Naive B cell (primary cell): ENCODE data around the gene GARRE1. TPM values are rescaled to one million over a fixed set of nuclear protein-coding genes. Genes with fewer than 3 reads are reported as not detected.
"Not testable (repeated sequence)": the region's sequence is repeated elsewhere in the genome, so short reads cannot be mapped to it uniquely, and the experiment has no call there.

Experiments used
- ATAC-seq, 2 donors: fragments of 150-1000 bp; cut with Tn5 transposase; 2 replicates each; pipeline ENCODE4 v1.10.0; 2021; ENCODE audit warnings: low read depth in 2 of 2, mild to moderate bottlenecking in 2 of 2, moderate library complexity in 2 of 2
- DNase-seq: peaks from one replicate; pipeline ENCODE4 v3.0.0; 2022
- H3K27ac Mint-ChIP-seq, 6 donors: one replicate each; pipeline ENCODE4 v1.8.0; 2020 to 2022; ENCODE audit warnings: mild to moderate bottlenecking in 6 of 6, mixed read lengths in 6 of 6, moderate library complexity in 5 of 6, inconsistent platforms in 2 of 6
- H3K27me3 Mint-ChIP-seq, 3 donors: one replicate each; pipeline ENCODE4 v1.8.0; 2021 to 2022; ENCODE audit warnings: mixed read lengths in 3 of 3, mild to moderate bottlenecking in 1 of 3
- H3K36me3 Mint-ChIP-seq, 2 donors: one replicate each; pipeline ENCODE4 v1.8.0; 2020 to 2022; ENCODE audit warnings: mixed read lengths in 2 of 2, inconsistent platforms in 1 of 2, mild to moderate bottlenecking in 1 of 2
- H3K4me1 Mint-ChIP-seq, 3 donors: one replicate each; pipeline ENCODE4 v1.8.0; 2020 to 2022; ENCODE audit warnings: mixed read lengths in 3 of 3, inconsistent platforms in 1 of 3, mild to moderate bottlenecking in 1 of 3, moderate library complexity in 1 of 3
- H3K4me3 Mint-ChIP-seq, 8 donors: one replicate each; pipeline ENCODE4 v1.8.0; 2020 to 2022; ENCODE audit warnings: mild to moderate bottlenecking in 8 of 8, mixed read lengths in 8 of 8, moderate library complexity in 8 of 8, inconsistent platforms in 2 of 8
- H3K9me3 Mint-ChIP-seq, 7 donors: one replicate each; pipeline ENCODE4 v1.8.0; 2020 to 2022; ENCODE audit warnings: mixed read lengths in 7 of 7, mild to moderate bottlenecking in 5 of 7, inconsistent platforms in 2 of 7, moderate library complexity in 1 of 7
- polyA plus RNA-seq, 6 donors: library from polyadenylated mRNA; unstranded; fragments of 300-500 nt; fragmentation: Illumina TruSeq; gene quantifications; one replicate each; pipeline ENCODE4 v1.2.3, GENCODE V29; 2021; ENCODE audit warnings: low read depth in 6 of 6

GARRE1 gene
- 10 to 100 TPM in 2 of 6 donors, 1 to 10 TPM in 4; 2.1 to 16.9 (median 9.4) TPM for polyA plus RNA-seq

- H3K36me3 Mint-ChIP-seq = peaks cover 0 to 3% of the 10 kb centered on the region in 2 donors
- peak; percentile 86 for DNase-seq
- H3K9me3 Mint-ChIP-seq = no peaks in the 10 kb centered on the region
- peaks cover 19 to 46% (median 27%) of the 10 kb centered on the region in 3 donors for H3K4me1 Mint-ChIP-seq
- H3K27me3 Mint-ChIP-seq = no peaks in the 10 kb centered on the region
- peak within 1 kb of the TSS; percentile 95 to 99 (median 98) for H3K27ac Mint-ChIP-seq
- peak within 1 kb of the TSS; percentile 90 to 100 (median 98) for H3K4me3 Mint-ChIP-seq
- ATAC-seq = peak; percentile 93
Observed at GRCh38 chr19:34254046-34254697, at the start of gene GARRE1. TSS of gene GARRE1 (plus strand) at chr19:34254554. CDS start at chr19:34300474, 45,920 bp downstream.

- H3K9me3 Mint-ChIP-seq, H3K27me3 Mint-ChIP-seq, DNase-seq: not testable (repeated sequence)
Observed at GRCh38 chr19:34205324-34205723, 49.0 kb upstream of the GARRE1 start.

GRCh38 chr19:34208291-34208884 is 46.0 kb upstream of the GARRE1 start:
- ATAC-seq = no peak
- no peak for DNase-seq
- no peaks in the 10 kb centered on the region for H3K27me3 Mint-ChIP-seq
- no peak overlapping the region for H3K4me3 Mint-ChIP-seq
- no peaks in the 10 kb centered on the region for H3K9me3 Mint-ChIP-seq
- peak overlapping the region in 1 of 6 donors; percentile 70 for H3K27ac Mint-ChIP-seq
- H3K4me1 Mint-ChIP-seq = peaks cover 0 to 7% (median 3%) of the 10 kb centered on the region in 3 donors
- peaks cover 7 to 9% of the 10 kb centered on the region in 2 donors for H3K36me3 Mint-ChIP-seq

More at GRCh38 chr19:34205324-34205723, 49.0 kb upstream of the GARRE1 start:
- not testable (repeated sequence) for ATAC-seq, H3K4me3 Mint-ChIP-seq, H3K36me3 Mint-ChIP-seq
- peak overlapping the region in 2 of 6 donors; percentile 42 to 86 for H3K27ac Mint-ChIP-seq
- peaks cover 8 to 34% (median 12%) of the 10 kb centered on the region in 3 donors for H3K4me1 Mint-ChIP-seq

- DNase-seq = no peak
- H3K27ac Mint-ChIP-seq = peak overlapping the region in 1 of 6 donors; percentile 24
- H3K36me3 Mint-ChIP-seq = peaks cover 4 to 7% of the 10 kb centered on the region in 2 donors
- H3K27me3 Mint-ChIP-seq = no peaks in the 10 kb centered on the region
- H3K4me1 Mint-ChIP-seq = peaks cover 0 to 3% (median 2%) of the 10 kb centered on the region in 3 donors
- no peak overlapping the region for H3K4me3 Mint-ChIP-seq
- no peaks in the 10 kb centered on the region for H3K9me3 Mint-ChIP-seq
- no peak for ATAC-seq
Observed at GRCh38 chr19:34209726-34210125, 44.6 kb upstream of the GARRE1 start.

- H3K9me3 Mint-ChIP-seq = no peaks in the 10 kb centered on the region
- H3K4me1 Mint-ChIP-seq = peaks cover 8 to 15% (median 9%) of the 10 kb centered on the region in 3 donors
- DNase-seq = no peak
- ATAC-seq = no peak
- H3K36me3 Mint-ChIP-seq = no peaks in the 10 kb centered on the region
- H3K27me3 Mint-ChIP-seq = no peaks in the 10 kb centered on the region
- no peak overlapping the region for H3K4me3 Mint-ChIP-seq
- H3K27ac Mint-ChIP-seq = no peak overlapping the region
Observed at GRCh38 chr19:34213283-34213682, 41.1 kb upstream of the GARRE1 start.

GRCh38 chr19:34214040-34214439 is 40.3 kb upstream of the GARRE1 start:
- no peaks in the 10 kb centered on the region for H3K9me3 Mint-ChIP-seq
- DNase-seq (no peak), ATAC-seq (no peak)
- H3K4me3 Mint-ChIP-seq = no peak overlapping the region
- no peaks in the 10 kb centered on the region for H3K27me3 Mint-ChIP-seq
- peaks cover 13 to 21% (median 16%) of the 10 kb centered on the region in 3 donors for H3K4me1 Mint-ChIP-seq
- no peaks in the 10 kb centered on the region for H3K36me3 Mint-ChIP-seq
- H3K27ac Mint-ChIP-seq = peak overlapping the region in 1 of 6 donors; percentile 57

- H3K4me1 Mint-ChIP-seq = peaks cover 18 to 26% (median 22%) of the 10 kb centered on the region in 3 donors
- H3K27ac Mint-ChIP-seq = no peak overlapping the region
- ATAC-seq (no peak), DNase-seq (no peak)
- H3K4me3 Mint-ChIP-seq = peak overlapping the region in 1 of 8 donors; percentile 21
- H3K9me3 Mint-ChIP-seq = no peaks in the 10 kb centered on the region
- no peaks in the 10 kb centered on the region for H3K36me3 Mint-ChIP-seq
- H3K27me3 Mint-ChIP-seq = no peaks in the 10 kb centered on the region
Observed at GRCh38 chr19:34215006-34215665, 39.2 kb upstream of the GARRE1 start.

- Mint-ChIP-seq H3K4me1 (peaks cover 20 to 30% (median 26%) of the 10 kb centered on the region in 3 donors), H3K9me3 (no peaks in the 10 kb centered on the region), H3K36me3 (peaks cover 0 to 4% of the 10 kb centered on the region in 2 donors), H3K4me3 (peak overlapping the region in 1 of 8 donors; percentile 5), H3K27ac (peak overlapping the region in 1 of 6 donors; percentile 67), H3K27me3 (no peaks in the 10 kb centered on the region)
- DNase-seq (no peak), ATAC-seq (no peak)
Observed at GRCh38 chr19:34215666-34216038, 38.7 kb upstream of the GARRE1 start.

- Mint-ChIP-seq H3K27ac (peak overlapping the region in 5 of 6 donors; percentile 41 to 87 (median 62)), H3K36me3 (peaks cover 0 to 10% of the 10 kb centered on the region in 2 donors), H3K4me3 (peak overlapping the region in 5 of 8 donors; percentile 18 to 35 (median 25)), H3K4me1 (peaks cover 22 to 32% (median 28%) of the 10 kb centered on the region in 3 donors)
- not testable (repeated sequence) for H3K9me3 Mint-ChIP-seq, DNase-seq, H3K27me3 Mint-ChIP-seq, ATAC-seq
Observed at GRCh38 chr19:34216745-34217219, 37.6 kb upstream of the GARRE1 start.

- Mint-ChIP-seq H3K9me3 (no peaks in the 10 kb centered on the region), H3K27me3 (no peaks in the 10 kb centered on the region), H3K27ac (peak overlapping the region; percentile 18 to 94 (median 87)), H3K4me1 (peaks cover 26 to 32% (median 31%) of the 10 kb centered on the region in 3 donors), H3K4me3 (peak overlapping the region; percentile 0 to 91 (median 48)), H3K36me3 (peaks cover 7 to 10% of the 10 kb centered on the region in 2 donors)
- ATAC-seq (peak; percentile 89 to 90), DNase-seq (peak; percentile 53)
Observed at GRCh38 chr19:34217952-34218817, 36.2 kb upstream of the GARRE1 start.

GRCh38 chr19:34218818-34219164 is 35.6 kb upstream of the GARRE1 start:
- H3K9me3 Mint-ChIP-seq = no peaks in the 10 kb centered on the region
- H3K4me1 Mint-ChIP-seq = peaks cover 30 to 36% (median 35%) of the 10 kb centered on the region in 3 donors

GRCh38 chr19:34220472-34221063 is 33.8 kb upstream of the GARRE1 start:
- H3K27ac Mint-ChIP-seq = peak overlapping the region in 1 of 6 donors; percentile 82
- H3K27me3 Mint-ChIP-seq = no peaks in the 10 kb centered on the region
- DNase-seq (peak; percentile 45), ATAC-seq (peak; percentile 35 to 46)
- H3K4me1 Mint-ChIP-seq = peaks cover 35 to 37% (median 36%) of the 10 kb centered on the region in 3 donors
- peaks cover 22 to 23% of the 10 kb centered on the region in 2 donors for H3K36me3 Mint-ChIP-seq
- no peak overlapping the region for H3K4me3 Mint-ChIP-seq
- no peaks in the 10 kb centered on the region for H3K9me3 Mint-ChIP-seq

More at GRCh38 chr19:34218818-34219164, 35.6 kb upstream of the GARRE1 start:
- ATAC-seq (no peak), DNase-seq (no peak)
- H3K4me3 Mint-ChIP-seq = peak overlapping the region in 7 of 8 donors; percentile 30 to 91 (median 52)
- H3K27ac Mint-ChIP-seq = peak overlapping the region; percentile 18 to 94 (median 87)
- H3K36me3 Mint-ChIP-seq = peaks cover 10 to 12% of the 10 kb centered on the region in 2 donors
- H3K27me3 Mint-ChIP-seq = no peaks in the 10 kb centered on the region
